HG03025 (cell line): Measurements from ENCODE around the gene SLC8A1.

Experiments
- ATAC-seq: cut with Tn5 transposase; IDR thresholded peaks from one replicate; pipeline ENCODE4 v1.9.1; 2021; ENCODE audit warnings: mild to moderate bottlenecking, moderate library complexity; ENCODE audit not compliant: unreplicated experiment, low FRiP score

The SLC8A1 gene

DNA sequence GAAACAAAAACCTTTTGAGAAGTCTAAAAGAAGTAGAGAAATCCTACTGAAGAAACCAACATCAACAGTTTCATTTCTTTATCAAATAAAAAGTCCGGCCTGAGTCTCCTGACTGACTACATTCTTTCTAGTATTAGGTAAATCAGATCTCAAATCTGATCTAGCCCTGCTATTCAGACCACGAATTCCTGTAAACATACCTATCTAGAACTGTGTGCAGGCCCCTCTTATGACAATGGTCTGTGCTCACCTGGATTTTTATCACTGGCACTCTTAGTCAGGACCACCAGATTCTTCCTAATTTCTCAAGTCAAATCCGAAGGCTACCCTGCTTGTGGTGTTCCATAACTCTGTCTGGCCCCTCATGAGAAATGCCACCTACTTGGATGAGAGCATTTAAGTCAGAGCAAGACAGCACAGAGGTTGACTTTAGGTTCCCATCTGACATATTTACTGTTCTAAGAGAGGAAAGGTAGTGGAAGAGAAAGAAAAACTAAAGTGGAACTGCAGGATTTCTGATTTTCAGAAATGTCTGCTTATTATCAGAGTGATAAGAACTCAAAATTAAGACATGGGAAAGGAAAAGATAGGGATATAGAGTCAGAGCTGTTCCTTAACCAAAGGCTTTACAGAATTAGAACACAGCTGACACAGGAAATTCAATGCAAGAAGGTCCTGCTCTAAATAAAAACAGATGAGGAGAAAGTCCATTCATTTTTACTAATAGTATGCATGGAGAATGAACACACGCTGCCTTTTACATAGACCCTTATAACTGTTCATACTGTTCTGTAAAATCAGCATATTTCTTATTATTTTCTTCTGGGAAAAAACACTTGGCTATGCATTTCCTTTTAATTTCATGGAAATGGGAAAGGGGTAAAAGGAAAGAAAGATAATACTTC lies 56.5 kb downstream of the SLC8A1 start:
- ATAC-seq, result no peak

GRCh38 chr2:40394597-40394996 lies 57.3 kb downstream of the SLC8A1 start:
- no peak for ATAC-seq

GRCh38 chr2:40394031-40394430 lies 57.9 kb downstream of the SLC8A1 start:
- no peak for ATAC-seq

GRCh38 chr2:40388161-40388560 lies 63.7 kb downstream of the SLC8A1 start:
- no peak for ATAC-seq

GRCh38 chr2:40386177-40386576 lies 65.7 kb downstream of the SLC8A1 start:
- ATAC-seq, result no peak

- ATAC-seq, result no peak
These were observed 67.2 kb downstream of the SLC8A1 start for GRCh38 chr2:40384714-40385113.

DNA sequence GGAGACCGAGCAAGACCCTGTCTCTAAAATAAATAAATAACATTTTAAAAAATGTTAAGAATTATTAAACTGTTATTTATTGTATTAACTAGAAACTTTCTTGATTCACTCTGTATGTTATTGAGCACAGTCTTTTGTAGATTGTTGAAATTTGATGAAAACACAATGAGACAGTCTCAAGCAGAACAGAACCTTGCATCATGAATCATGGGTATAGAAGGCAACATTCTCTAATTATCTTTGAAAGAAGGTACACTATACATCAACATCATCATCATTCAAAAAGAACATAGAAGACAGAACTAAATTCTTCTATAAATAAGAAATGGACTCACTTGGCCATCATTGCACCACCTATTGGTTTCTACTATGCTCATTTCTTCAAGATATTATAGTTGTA lies 67.7 kb downstream of the SLC8A1 start:
- ATAC-seq, result no peak

DNA sequence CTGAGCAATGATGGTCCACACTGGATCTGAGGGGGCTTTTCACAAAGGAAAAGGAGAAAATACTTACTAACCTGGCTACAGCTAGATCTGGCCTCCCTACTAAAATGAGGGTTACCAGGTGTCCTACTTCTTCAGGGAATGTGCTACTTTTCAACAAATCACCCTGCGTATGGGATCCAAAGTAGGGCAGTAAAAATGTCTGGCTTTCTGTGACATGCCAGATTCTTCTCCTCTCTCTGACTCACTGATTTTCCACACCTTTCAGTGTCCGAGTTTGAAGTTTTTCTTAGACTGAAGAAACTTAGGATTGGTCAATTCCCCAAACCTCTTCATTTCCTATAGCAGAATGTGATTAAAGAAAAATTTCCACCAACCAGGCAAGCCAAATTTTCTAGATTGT lies 71.2 kb downstream of the SLC8A1 start:
- no peak for ATAC-seq

DNA sequence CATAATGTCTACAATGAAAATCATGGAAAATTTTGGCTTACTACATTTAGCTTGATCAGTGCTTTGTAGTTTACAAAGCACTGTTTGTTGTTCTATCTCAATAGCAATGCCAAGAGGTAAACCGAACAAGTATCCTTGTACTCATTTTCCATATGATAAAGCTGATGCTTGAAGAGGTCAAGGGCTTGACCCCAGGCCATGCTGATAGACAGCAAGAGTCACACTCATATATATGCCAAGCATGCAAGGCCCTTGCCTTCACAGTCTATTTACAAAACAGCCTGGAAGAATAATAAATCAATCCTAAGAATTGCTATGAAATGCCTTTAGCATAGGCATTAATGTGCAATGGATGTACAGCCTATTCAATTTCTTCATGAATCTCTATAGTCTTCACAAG lies 71.8 kb downstream of the SLC8A1 start:
- ATAC-seq, result no peak

DNA sequence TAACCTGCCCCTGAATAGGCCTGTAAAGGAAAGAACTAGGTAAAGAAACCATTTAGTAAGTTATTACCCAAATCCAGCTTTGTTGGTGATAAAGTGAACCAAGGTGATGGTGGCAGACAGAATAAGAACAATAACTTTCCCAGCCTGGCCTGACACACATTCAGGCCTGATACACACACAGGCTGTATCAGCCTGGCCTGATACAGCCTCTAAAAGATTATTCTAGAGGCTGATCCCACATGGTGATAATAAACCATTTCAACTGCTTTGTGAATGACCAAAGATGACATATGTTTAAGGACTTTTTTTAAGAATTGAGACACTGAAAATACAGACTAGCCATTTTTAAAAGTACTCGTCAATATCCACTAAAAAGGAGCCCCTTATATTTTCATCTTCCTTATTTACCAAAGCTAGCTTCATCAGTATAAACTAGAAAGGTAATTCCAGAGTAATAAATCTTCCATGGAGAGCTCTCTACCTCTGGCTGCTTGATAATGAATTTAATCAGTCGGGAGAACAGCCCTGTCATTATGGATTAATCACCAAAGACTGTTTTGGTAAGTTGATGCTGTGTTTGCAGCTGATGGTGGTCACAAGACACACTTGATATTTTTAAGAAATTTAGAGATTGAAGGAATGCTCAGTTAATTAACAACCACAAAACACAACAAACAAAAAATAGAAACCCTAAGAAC lies 77.2 kb downstream of the SLC8A1 start:
- ATAC-seq, result no peak

- ATAC-seq, result no peak
These were observed 78.8 kb downstream of the SLC8A1 start for GRCh38 chr2:40373111-40373510.

GRCh38 chr2:40372283-40372985 lies 79.5 kb downstream of the SLC8A1 start:
- no peak for ATAC-seq

- no peak for ATAC-seq
These were observed 80.2 kb downstream of the SLC8A1 start for GRCh38 chr2:40371525-40372282.

GRCh38 chr2:40370007-40370395 lies 81.9 kb downstream of the SLC8A1 start:
- ATAC-seq, result no peak

DNA sequence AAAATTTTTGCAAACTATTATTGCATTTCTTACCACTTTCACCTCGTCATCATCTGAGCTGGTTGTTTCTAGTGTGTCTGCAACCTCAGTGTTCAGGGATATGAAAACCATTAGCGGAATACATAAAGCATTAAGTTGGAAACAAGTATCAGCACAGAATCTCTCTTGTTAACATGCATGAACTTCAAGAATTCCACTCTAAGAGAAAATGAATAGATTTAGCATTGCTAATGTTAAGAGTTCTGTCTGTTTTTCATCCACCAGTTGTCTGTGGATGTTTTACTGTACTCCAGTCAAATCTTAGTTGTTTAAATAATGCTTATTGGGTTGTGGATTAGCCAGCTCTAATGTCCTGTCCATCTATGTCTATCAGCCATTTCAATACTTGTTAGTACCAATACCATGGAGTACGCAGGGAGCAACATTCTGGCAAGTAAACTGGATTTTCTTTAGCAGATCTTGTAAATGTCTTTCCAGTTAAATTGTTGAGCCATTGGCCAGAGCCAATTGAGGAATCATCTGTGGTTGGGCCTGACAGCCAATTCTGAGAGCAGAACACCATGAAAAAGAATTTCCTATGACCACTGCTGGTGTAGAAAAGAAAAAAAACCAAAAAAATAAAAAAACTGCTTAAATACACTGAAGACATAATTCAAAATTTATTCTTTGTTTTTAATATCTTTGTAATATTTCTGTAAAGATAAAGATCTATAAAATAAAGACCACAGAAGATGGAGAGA lies 82.5 kb downstream of the SLC8A1 start:
- no peak for ATAC-seq

DNA sequence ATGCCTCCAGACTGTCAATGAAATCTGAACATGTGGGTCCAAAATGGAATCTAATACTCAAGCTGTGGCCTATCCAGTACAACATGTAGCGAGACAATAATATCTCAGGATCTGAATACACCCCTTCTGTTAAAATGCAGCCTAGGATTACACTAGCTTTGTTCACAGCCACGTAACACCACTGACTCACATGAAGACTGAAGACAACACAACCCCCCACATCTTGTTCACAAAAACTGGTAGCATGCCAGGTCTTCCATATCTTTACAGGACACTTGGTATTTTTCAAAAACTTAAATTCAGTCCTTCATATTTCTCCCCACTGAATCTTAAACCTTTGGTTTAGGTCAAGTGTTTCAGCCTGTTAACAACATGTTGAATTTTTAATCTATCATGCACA lies 84.2 kb downstream of the SLC8A1 start:
- ATAC-seq, result no peak

DNA sequence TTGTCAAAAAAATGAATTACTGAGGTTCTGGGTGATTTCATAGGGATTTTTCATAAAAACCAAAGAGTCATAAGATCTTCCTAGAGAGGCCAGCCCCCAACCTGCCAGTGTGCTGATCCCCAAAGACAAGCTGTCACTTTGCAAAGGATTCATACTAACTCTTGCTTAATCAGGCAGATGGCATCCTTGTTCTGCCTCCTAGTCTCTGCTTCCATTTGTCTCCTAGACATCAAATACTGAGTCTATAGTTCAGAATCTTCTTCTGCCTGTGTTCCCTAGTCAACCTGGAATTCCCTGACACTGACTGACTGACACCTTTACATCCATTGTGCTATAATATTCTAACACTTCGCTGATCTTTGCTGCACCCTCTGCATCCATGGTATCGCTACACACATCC lies 84.9 kb downstream of the SLC8A1 start:
- no peak for ATAC-seq

DNA sequence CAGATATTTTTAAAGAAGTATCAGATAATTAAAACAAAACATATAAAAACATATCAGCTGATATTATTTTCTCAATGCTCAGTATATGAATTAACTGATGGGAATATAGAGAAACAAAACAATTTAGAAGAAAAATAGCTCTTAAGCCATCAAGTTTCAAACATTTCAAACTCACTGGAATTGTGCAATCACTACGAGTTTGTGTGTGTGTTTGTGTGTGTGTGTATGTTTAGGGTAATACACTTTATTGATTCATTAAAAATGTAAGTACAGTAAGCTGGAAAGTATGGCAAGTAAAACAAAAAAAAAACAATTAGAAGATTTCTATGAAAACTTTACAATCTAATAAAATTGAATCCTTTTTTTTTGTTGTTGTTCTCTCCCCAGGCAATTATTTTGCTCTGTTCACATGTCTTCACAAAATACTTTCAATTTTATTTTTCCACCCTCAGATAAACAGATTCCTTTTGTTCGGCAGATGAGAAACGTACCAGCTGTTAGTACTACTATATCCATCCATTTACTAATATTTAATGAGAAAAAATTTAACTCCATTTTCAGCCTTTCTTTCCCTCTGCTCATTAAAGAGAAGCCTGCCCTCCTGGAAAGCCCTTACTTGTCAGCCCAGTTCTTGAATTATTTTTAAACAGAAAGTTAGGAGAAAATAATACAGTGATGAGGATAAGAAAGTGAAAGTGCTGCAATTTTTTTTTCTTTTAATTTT lies 87.6 kb downstream of the SLC8A1 start:
- ATAC-seq, result no peak

DNA sequence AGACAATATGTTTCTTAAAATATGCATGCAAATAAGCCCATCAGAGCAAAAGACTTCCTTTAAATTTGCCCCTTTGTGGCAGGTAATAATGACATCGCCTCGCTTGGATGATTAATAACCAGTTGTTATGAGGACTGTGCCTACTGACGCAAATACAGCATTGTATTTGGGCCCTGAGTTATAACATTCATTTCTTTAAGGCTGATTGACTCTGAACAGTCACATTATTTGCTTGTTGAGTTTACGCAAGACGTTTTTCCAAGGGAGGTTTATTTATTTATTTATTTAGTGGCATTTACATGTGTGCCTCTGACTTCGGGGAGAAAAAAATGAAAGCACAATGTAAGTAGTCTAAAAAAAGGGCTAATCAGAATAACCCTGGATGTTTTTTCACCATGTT lies 88.3 kb downstream of the SLC8A1 start:
- ATAC-seq, result no peak
